Measurements from ENCODE around the gene HEY2. TPM values are rescaled to one million over a fixed set of nuclear protein-coding genes. Genes with fewer than 3 reads are reported as not detected.

Gene HEY2
- total and polyA plus RNA-seq, 3 experiments from 2014 or later, result 0.09 to 0.20 (median 0.09) TPM

- no peaks in the 10 kb centered on the region for H3K9me3 Mint-ChIP-seq
- ChIA-PET POLR2A (no interaction called here), CTCF (no interaction called here)
- H3K27me3 ChIP-seq (ENCODE audit: insufficient read depth, low read length, poor library complexity, severe bottlenecking), result no peaks in the 10 kb centered on the region
- peaks cover 20 to 52% of the 10 kb centered on the region in 2 donors for H3K27me3 Mint-ChIP-seq
- H3K27ac Mint-ChIP-seq, result no peak overlapping the region
- no peaks in the 10 kb centered on the region for H3K4me1 ChIP-seq (ENCODE audit: insufficient read depth, low read length)
- H3K4me3 ChIP-seq (ENCODE audit: low read length), result no peak overlapping the region
- H3K9me3 ChIP-seq (ENCODE audit: low read length), result no peaks in the 10 kb centered on the region
- no peaks in the 10 kb centered on the region for H3K4me1 Mint-ChIP-seq
- H3K4me3 Mint-ChIP-seq, result no peak overlapping the region
- no peaks in the 10 kb centered on the region for H3K36me3 ChIP-seq (ENCODE audit: insufficient read depth, low read length)
- H3K27ac ChIP-seq (ENCODE audit: low read depth, low read length), result no peak overlapping the region
- DNase-seq, result no peak
- H3K36me3 Mint-ChIP-seq, result no peaks in the 10 kb centered on the region
These were observed 11.2 kb upstream of the HEY2 start for GRCh38 chr6:125738276-125738675.

GRCh38 chr6:125739364-125739763, 10.1 kb upstream of the HEY2 start:
- H3K4me3 Mint-ChIP-seq, result no peak overlapping the region
- CTCF ChIA-PET, result no interaction called here

GRCh38 chr6:125741336-125741735, 8.1 kb upstream of the HEY2 start:
- Mint-ChIP-seq H3K27ac (no peak overlapping the region), H3K27me3 (peaks cover 30 to 51% of the 10 kb centered on the region in 2 donors), H3K36me3 (no peaks in the 10 kb centered on the region), H3K9me3 (no peaks in the 10 kb centered on the region), H3K4me3 (no peak overlapping the region), H3K4me1 (peaks cover 3 to 4% (median 3%) of the 10 kb centered on the region in 3 donors)
- no peak overlapping the region for H3K27ac ChIP-seq (ENCODE audit: low read depth, low read length)
- CTCF ChIA-PET, result no interaction called here
- no peaks in the 10 kb centered on the region for H3K9me3 ChIP-seq (ENCODE audit: low read length)
- DNase-seq, result no peak
- H3K27me3 ChIP-seq (ENCODE audit: insufficient read depth, low read length, poor library complexity, severe bottlenecking), result peaks cover 7% of the 10 kb centered on the region
- POLR2A ChIA-PET, result no interaction called here
- no peak overlapping the region for H3K4me3 ChIP-seq (ENCODE audit: low read length)
- no peaks in the 10 kb centered on the region for H3K4me1 ChIP-seq (ENCODE audit: insufficient read depth, low read length)
- no peaks in the 10 kb centered on the region for H3K36me3 ChIP-seq (ENCODE audit: insufficient read depth, low read length)

More at GRCh38 chr6:125739364-125739763, 10.1 kb upstream of the HEY2 start:
- Histone ChIP-seq H3K9me3 (ENCODE audit: low read length) (no peaks in the 10 kb centered on the region), H3K36me3 (ENCODE audit: insufficient read depth, low read length) (no peaks in the 10 kb centered on the region), H3K27ac (ENCODE audit: low read depth, low read length) (no peak overlapping the region), H3K27me3 (ENCODE audit: insufficient read depth, low read length, poor library complexity, severe bottlenecking) (peaks cover 3% of the 10 kb centered on the region), H3K4me3 (ENCODE audit: low read length) (no peak overlapping the region), H3K4me1 (ENCODE audit: insufficient read depth, low read length) (no peaks in the 10 kb centered on the region)
- no peaks in the 10 kb centered on the region for H3K36me3 Mint-ChIP-seq
- H3K27ac Mint-ChIP-seq, result no peak overlapping the region
- no peak for DNase-seq
- H3K4me1 Mint-ChIP-seq, result no peaks in the 10 kb centered on the region
- H3K27me3 Mint-ChIP-seq, result peaks cover 25 to 49% of the 10 kb centered on the region in 2 donors
- no peaks in the 10 kb centered on the region for H3K9me3 Mint-ChIP-seq
- POLR2A ChIA-PET, result interaction anchor here (1.0 kb wide), 1 partner anchor 9 kb away, joined by 3 read pairs; no protein-coding TSS in a partner anchor

GRCh38 chr6:125742024-125742423, 7.4 kb upstream of the HEY2 start:
- H3K4me1 ChIP-seq (ENCODE audit: insufficient read depth, low read length), result peaks cover 2% of the 10 kb centered on the region
- Mint-ChIP-seq H3K4me3 (no peak overlapping the region), H3K27me3 (peaks cover 31 to 54% of the 10 kb centered on the region in 2 donors), H3K9me3 (no peaks in the 10 kb centered on the region), H3K4me1 (peaks cover 8 to 11% (median 10%) of the 10 kb centered on the region in 3 donors), H3K27ac (no peak overlapping the region), H3K36me3 (peaks cover 0 to 2% (median 0%) of the 10 kb centered on the region in 3 donors)
- H3K36me3 ChIP-seq (ENCODE audit: insufficient read depth, low read length), result no peaks in the 10 kb centered on the region
- no peak overlapping the region for H3K27ac ChIP-seq (ENCODE audit: low read depth, low read length)
- DNase-seq, result no peak
- CTCF ChIA-PET, result interaction anchor here (1.5 kb wide), 1 partner anchor 10 kb away, joined by 3 read pairs; no protein-coding TSS in a partner anchor
- POLR2A ChIA-PET, result no interaction called here
- H3K4me3 ChIP-seq (ENCODE audit: low read length), result no peak overlapping the region
- H3K27me3 ChIP-seq (ENCODE audit: insufficient read depth, low read length, poor library complexity, severe bottlenecking), result peaks cover 14% of the 10 kb centered on the region
- no peaks in the 10 kb centered on the region for H3K9me3 ChIP-seq (ENCODE audit: low read length)

- peaks cover 7% of the 10 kb centered on the region for H3K4me1 ChIP-seq (ENCODE audit: insufficient read depth, low read length)
- no peak overlapping the region for H3K27ac Mint-ChIP-seq
- H3K36me3 ChIP-seq (ENCODE audit: insufficient read depth, low read length), result no peaks in the 10 kb centered on the region
- no peak for DNase-seq
- peaks cover 32 to 53% of the 10 kb centered on the region in 2 donors for H3K27me3 Mint-ChIP-seq
- H3K4me3 Mint-ChIP-seq, result no peak overlapping the region
- H3K4me3 ChIP-seq (ENCODE audit: low read length), result no peak overlapping the region
- H3K27ac ChIP-seq (ENCODE audit: low read depth, low read length), result no peak overlapping the region
- H3K36me3 Mint-ChIP-seq, result peaks cover 0 to 2% (median 0%) of the 10 kb centered on the region in 3 donors
- H3K9me3 Mint-ChIP-seq, result no peaks in the 10 kb centered on the region
- ChIA-PET POLR2A (no interaction called here), CTCF (interaction anchor here (1.5 kb wide), 1 partner anchor 9 kb away, joined by 3 read pairs; no protein-coding TSS in a partner anchor)
- peaks cover 18% of the 10 kb centered on the region for H3K27me3 ChIP-seq (ENCODE audit: insufficient read depth, low read length, poor library complexity, severe bottlenecking)
- H3K4me1 Mint-ChIP-seq, result peaks cover 12 to 16% (median 16%) of the 10 kb centered on the region in 3 donors
- no peaks in the 10 kb centered on the region for H3K9me3 ChIP-seq (ENCODE audit: low read length)
These were observed 6.8 kb upstream of the HEY2 start for GRCh38 chr6:125742464-125743120.

- Mint-ChIP-seq H3K27ac (no peak overlapping the region), H3K4me3 (no peak overlapping the region), H3K4me1 (peaks cover 14 to 25% (median 20%) of the 10 kb centered on the region in 3 donors), H3K9me3 (no peaks in the 10 kb centered on the region), H3K36me3 (peaks cover 0 to 2% (median 0%) of the 10 kb centered on the region in 3 donors), H3K27me3 (peaks cover 33 to 58% of the 10 kb centered on the region in 2 donors)
- ChIA-PET POLR2A (no interaction called here), CTCF (interaction anchor here (0.6 kb wide), 1 partner anchor 10 kb away, joined by 3 read pairs; no protein-coding TSS in a partner anchor)
- Histone ChIP-seq H3K27ac (ENCODE audit: low read depth, low read length) (no peak overlapping the region), H3K27me3 (ENCODE audit: insufficient read depth, low read length, poor library complexity, severe bottlenecking) (peaks cover 23% of the 10 kb centered on the region), H3K36me3 (ENCODE audit: insufficient read depth, low read length) (no peaks in the 10 kb centered on the region), H3K9me3 (ENCODE audit: low read length) (no peaks in the 10 kb centered on the region), H3K4me1 (ENCODE audit: insufficient read depth, low read length) (peaks cover 12% of the 10 kb centered on the region), H3K4me3 (ENCODE audit: low read length) (no peak overlapping the region)
- no peak for DNase-seq
These were observed 5.8 kb upstream of the HEY2 start for GRCh38 chr6:125743604-125744003.

GRCh38 chr6:125745281-125746018, 4.0 kb upstream of the HEY2 start:
- H3K4me3 ChIP-seq (ENCODE audit: low read length), result no peak overlapping the region
- Mint-ChIP-seq H3K4me1 (peaks cover 26 to 37% (median 33%) of the 10 kb centered on the region in 3 donors), H3K9me3 (no peaks in the 10 kb centered on the region), H3K27ac (peak overlapping the region in 1 of 8 donors; percentile 65), H3K4me3 (peak overlapping the region in 2 of 7 donors; percentile 87 to 90), H3K27me3 (peaks cover 42 to 65% of the 10 kb centered on the region in 2 donors), H3K36me3 (peaks cover 0 to 8% (median 0%) of the 10 kb centered on the region in 3 donors)
- no peaks in the 10 kb centered on the region for H3K36me3 ChIP-seq (ENCODE audit: insufficient read depth, low read length)
- peaks cover 35% of the 10 kb centered on the region for H3K27me3 ChIP-seq (ENCODE audit: insufficient read depth, low read length, poor library complexity, severe bottlenecking)
- CTCF ChIA-PET, result interaction anchor here (0.9 kb wide), 1 partner anchor 11 kb away, joined by 4 read pairs; no protein-coding TSS in a partner anchor
- POLR2A ChIA-PET, result no interaction called here
- H3K9me3 ChIP-seq (ENCODE audit: low read length), result no peaks in the 10 kb centered on the region
- no peak overlapping the region for H3K27ac ChIP-seq (ENCODE audit: low read depth, low read length)
- H3K4me1 ChIP-seq (ENCODE audit: insufficient read depth, low read length), result peaks cover 25% of the 10 kb centered on the region
- DNase-seq, result no peak

- H3K4me3 ChIP-seq (ENCODE audit: low read length), result no peak overlapping the region
- Mint-ChIP-seq H3K9me3 (no peaks in the 10 kb centered on the region), H3K4me3 (peak overlapping the region in 6 of 7 donors; percentile 85 to 92 (median 88)), H3K36me3 (peaks cover 0 to 8% (median 0%) of the 10 kb centered on the region in 3 donors), H3K27me3 (peaks cover 44 to 63% of the 10 kb centered on the region in 2 donors), H3K27ac (peak overlapping the region in 6 of 8 donors; percentile 65 to 94 (median 88)), H3K4me1 (peaks cover 29 to 41% (median 38%) of the 10 kb centered on the region in 3 donors)
- H3K27ac ChIP-seq (ENCODE audit: low read depth, low read length), result no peak overlapping the region
- no peaks in the 10 kb centered on the region for H3K36me3 ChIP-seq (ENCODE audit: insufficient read depth, low read length)
- H3K27me3 ChIP-seq (ENCODE audit: insufficient read depth, low read length, poor library complexity, severe bottlenecking), result peaks cover 39% of the 10 kb centered on the region
- no peak for DNase-seq
- POLR2A ChIA-PET, result no interaction called here
- H3K9me3 ChIP-seq (ENCODE audit: low read length), result no peaks in the 10 kb centered on the region
- CTCF ChIA-PET, result interaction anchor here (0.9 kb wide), 1 partner anchor 10 kb away, joined by 4 read pairs; no protein-coding TSS in a partner anchor
- peaks cover 26% of the 10 kb centered on the region for H3K4me1 ChIP-seq (ENCODE audit: insufficient read depth, low read length)
These were observed 3.4 kb upstream of the HEY2 start for GRCh38 chr6:125746019-125746414.

Data from CD8-positive, alpha-beta memory T cell (primary cell).